ENCODE results near the gene OBSL1.

DNA sequence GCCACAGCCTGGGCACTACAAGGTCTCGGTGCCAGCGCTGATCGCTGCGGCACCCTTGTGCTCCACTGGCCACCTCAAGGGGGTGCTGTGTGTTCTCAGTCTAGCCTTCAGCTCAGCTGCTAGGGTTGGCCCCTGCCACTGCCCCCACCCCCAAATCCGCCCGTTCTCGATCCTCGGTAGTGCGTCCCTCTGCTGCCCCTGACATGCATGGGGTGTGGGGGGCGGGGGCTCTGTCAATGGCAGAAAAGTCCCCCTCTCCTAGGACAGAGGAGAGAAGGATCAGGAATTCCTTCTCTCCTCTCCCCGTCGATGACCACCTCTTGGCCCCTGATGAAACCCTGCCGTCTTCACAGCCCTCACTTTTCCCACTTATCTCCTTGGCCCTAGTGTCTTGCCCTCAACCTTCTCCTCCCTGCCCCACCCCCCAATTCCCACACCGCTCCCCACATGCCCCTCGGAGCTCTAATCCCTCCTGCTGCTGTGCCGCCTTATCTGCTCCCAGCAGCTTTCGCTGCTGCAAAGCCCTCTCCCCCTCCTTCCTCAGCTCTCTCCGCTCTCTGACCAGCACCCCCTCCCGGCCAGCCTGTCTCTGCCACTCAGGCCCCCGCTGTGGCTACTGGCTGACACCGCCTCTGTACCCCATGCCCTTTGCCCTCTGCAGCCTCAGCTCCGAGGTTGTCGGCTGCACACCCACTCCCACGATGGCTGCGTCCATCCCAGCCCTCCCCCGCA is 61.4 kb downstream of the OBSL1 start:
- TF ChIP-seq YY1 (IDR thresholded peaks at IDR 0.05; ENCODE audit: insufficient read depth, insufficient read length) (no peak), ZNF274 (IDR thresholded peaks at IDR 0.05; ENCODE audit: low read depth, low read length) (no peak)
